Breast epithelium (tissue), 3 donors: Measurements from ENCODE around the gene GPC6.

ENCODE experiments used
- POLR2AphosphoS5 ChIP-seq, 3 donors: sonication (generic); formaldehyde crosslinking; IDR thresholded peaks; one replicate each; pipeline ENCODE4 v1.6.1; 2017; ENCODE audit warnings: antibody characterized with exemption in 3 of 3
- TF ChIP-seq, protein P1 (sequence below), 3 donors: fragments of 450-650 bp; IDR thresholded peaks; one replicate each; pipeline ENCODE4 v1.5.1; 2016 to 2017; ENCODE audit warnings: antibody characterized with exemption in 3 of 3, mild to moderate bottlenecking in 3 of 3, moderate library complexity in 3 of 3

GRCh38 chr13:93848247-93848646, 621.6 kb downstream of the GPC6 start:
- TF ChIP-seq, protein P1, sequence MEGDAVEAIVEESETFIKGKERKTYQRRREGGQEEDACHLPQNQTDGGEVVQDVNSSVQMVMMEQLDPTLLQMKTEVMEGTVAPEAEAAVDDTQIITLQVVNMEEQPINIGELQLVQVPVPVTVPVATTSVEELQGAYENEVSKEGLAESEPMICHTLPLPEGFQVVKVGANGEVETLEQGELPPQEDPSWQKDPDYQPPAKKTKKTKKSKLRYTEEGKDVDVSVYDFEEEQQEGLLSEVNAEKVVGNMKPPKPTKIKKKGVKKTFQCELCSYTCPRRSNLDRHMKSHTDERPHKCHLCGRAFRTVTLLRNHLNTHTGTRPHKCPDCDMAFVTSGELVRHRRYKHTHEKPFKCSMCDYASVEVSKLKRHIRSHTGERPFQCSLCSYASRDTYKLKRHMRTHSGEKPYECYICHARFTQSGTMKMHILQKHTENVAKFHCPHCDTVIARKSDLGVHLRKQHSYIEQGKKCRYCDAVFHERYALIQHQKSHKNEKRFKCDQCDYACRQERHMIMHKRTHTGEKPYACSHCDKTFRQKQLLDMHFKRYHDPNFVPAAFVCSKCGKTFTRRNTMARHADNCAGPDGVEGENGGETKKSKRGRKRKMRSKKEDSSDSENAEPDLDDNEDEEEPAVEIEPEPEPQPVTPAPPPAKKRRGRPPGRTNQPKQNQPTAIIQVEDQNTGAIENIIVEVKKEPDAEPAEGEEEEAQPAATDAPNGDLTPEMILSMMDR (IDR thresholded peaks at IDR 0.05) = no peak
- TF ChIP-seq POLR2AphosphoS5 (IDR thresholded peaks at IDR 0.05) = no peak
